DND-41 (cell line): Measurements from ENCODE around the gene C1orf185.

Experiments
- ATAC-seq: fragments of 200-7000 bp; cut with Tn5 transposase; 3 replicates; pipeline ENCODE4 v1.9.1; 2021; ENCODE audit warnings: low read depth; ENCODE audit not compliant: insufficient read depth
- DNase-seq: peaks from one replicate; pipeline ENCODE4 v3.0.0-alpha.2; 2020
- H2AFZ ChIP-seq: 2 replicates; pipeline ENCODE4 v1.6.0; 2012; ENCODE audit warnings: low read depth, low read length
- H3K27ac ChIP-seq: 2 replicates; pipeline ENCODE4 v1.5.1; 2012; ENCODE audit warnings: low read length, inconsistent platforms
- H3K27me3 ChIP-seq: fragments of 200-600 bp; sonication (generic); 2 replicates; pipeline ENCODE4 v1.6.0; 2012; ENCODE audit warnings: low read length, mild to moderate bottlenecking, inconsistent platforms; ENCODE audit not compliant: insufficient read depth, poor library complexity
- H3K36me3 ChIP-seq: 2 replicates; pipeline ENCODE4 v1.5.1; 2012; ENCODE audit warnings: low read length, inconsistent platforms; ENCODE audit not compliant: insufficient read depth
- H3K4me1 ChIP-seq: 2 replicates; pipeline ENCODE4 v1.5.1; 2012; ENCODE audit warnings: mild to moderate bottlenecking, low read length; ENCODE audit not compliant: insufficient read depth
- H3K4me2 ChIP-seq: 2 replicates; pipeline ENCODE4 v1.6.0; 2012; ENCODE audit warnings: mild to moderate bottlenecking, moderate library complexity, low read length, inconsistent platforms; ENCODE audit not compliant: insufficient read depth
- H3K4me3 ChIP-seq, 2 experiments: fragments of 200-600 bp in 1 of 2; shearing (Covaris generic) in 1 of 2; 2 replicates each; pipeline ENCODE4 v1.5.1; 2012 to 2016; ENCODE audit warnings: inconsistent platforms in 2 of 2, low read length in 2 of 2, mild to moderate bottlenecking in 2 of 2, low read depth in 1 of 2, moderate library complexity in 1 of 2
- H3K79me2 ChIP-seq: 2 replicates; pipeline ENCODE4 v1.6.0; 2012; ENCODE audit warnings: low read length, inconsistent platforms; ENCODE audit not compliant: insufficient read depth
- H3K9ac ChIP-seq: 2 replicates; pipeline ENCODE4 v1.6.0; 2012; ENCODE audit warnings: low read depth, mild to moderate bottlenecking, inconsistent platforms, low read length, moderate library complexity
- H3K9me3 ChIP-seq: 2 replicates; pipeline ENCODE4 v1.5.1; 2012; ENCODE audit warnings: low read length, moderate library complexity, mild to moderate bottlenecking, inconsistent platforms; ENCODE audit not compliant: insufficient read depth, severe bottlenecking
- H4K20me1 ChIP-seq: 2 replicates; pipeline ENCODE4 v1.6.0; 2012; ENCODE audit warnings: low read length; ENCODE audit not compliant: insufficient read depth
- EZH2 ChIP-seq: IDR thresholded peaks from 3 replicates; pipeline ENCODE4 v1.6.1; 2012; ENCODE audit warnings: borderline replicate concordance, low read depth, mild to moderate bottlenecking, moderate library complexity, low read length, inconsistent platforms; ENCODE audit not compliant: severe bottlenecking
- TF ChIP-seq, protein P1 (sequence below): IDR thresholded peaks from 2 replicates; pipeline ENCODE4 v1.5.1; 2012; ENCODE audit warnings: borderline replicate concordance, low read length, moderate library complexity, mild to moderate bottlenecking; ENCODE audit not compliant: poor library complexity, severe bottlenecking; ENCODE audit errors: extremely low read depth

C1orf185 gene

DNA sequence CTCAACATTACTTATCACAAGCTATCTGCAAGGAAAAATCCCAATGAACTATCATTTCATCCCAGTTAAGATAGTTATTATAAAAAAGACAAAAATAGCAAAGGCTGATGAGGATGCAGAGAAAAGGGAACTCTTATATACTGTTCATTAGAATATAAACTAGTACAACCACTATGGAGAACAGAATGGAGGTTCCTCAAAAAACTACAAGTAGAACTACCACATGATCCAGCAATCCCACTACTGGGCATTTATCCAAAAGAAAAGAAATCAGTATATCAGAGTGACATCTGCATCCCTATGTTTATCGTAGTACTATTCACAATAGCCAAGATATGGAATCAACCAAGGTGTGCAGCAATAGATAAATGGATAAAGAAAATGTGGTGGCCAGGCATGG, 4.9 kb upstream of the C1orf185 start:
- Histone ChIP-seq H3K9ac (no peak overlapping the region), H3K79me2 (no peaks in the 10 kb centered on the region), H4K20me1 (no peaks in the 10 kb centered on the region), H3K36me3 (no peaks in the 10 kb centered on the region), H3K27me3 (no peaks in the 10 kb centered on the region), H3K4me3 (no peak overlapping the region), H3K27ac (no peak overlapping the region), H3K4me2 (no peak overlapping the region), H3K4me1 (no peaks in the 10 kb centered on the region), H3K9me3 (no peaks in the 10 kb centered on the region), H2AFZ (no peak overlapping the region)
- no peak for ATAC-seq
- DNase-seq: no peak
- TF ChIP-seq, protein P1, sequence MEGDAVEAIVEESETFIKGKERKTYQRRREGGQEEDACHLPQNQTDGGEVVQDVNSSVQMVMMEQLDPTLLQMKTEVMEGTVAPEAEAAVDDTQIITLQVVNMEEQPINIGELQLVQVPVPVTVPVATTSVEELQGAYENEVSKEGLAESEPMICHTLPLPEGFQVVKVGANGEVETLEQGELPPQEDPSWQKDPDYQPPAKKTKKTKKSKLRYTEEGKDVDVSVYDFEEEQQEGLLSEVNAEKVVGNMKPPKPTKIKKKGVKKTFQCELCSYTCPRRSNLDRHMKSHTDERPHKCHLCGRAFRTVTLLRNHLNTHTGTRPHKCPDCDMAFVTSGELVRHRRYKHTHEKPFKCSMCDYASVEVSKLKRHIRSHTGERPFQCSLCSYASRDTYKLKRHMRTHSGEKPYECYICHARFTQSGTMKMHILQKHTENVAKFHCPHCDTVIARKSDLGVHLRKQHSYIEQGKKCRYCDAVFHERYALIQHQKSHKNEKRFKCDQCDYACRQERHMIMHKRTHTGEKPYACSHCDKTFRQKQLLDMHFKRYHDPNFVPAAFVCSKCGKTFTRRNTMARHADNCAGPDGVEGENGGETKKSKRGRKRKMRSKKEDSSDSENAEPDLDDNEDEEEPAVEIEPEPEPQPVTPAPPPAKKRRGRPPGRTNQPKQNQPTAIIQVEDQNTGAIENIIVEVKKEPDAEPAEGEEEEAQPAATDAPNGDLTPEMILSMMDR: no peak
- TF ChIP-seq EZH2: no peak

DNA sequence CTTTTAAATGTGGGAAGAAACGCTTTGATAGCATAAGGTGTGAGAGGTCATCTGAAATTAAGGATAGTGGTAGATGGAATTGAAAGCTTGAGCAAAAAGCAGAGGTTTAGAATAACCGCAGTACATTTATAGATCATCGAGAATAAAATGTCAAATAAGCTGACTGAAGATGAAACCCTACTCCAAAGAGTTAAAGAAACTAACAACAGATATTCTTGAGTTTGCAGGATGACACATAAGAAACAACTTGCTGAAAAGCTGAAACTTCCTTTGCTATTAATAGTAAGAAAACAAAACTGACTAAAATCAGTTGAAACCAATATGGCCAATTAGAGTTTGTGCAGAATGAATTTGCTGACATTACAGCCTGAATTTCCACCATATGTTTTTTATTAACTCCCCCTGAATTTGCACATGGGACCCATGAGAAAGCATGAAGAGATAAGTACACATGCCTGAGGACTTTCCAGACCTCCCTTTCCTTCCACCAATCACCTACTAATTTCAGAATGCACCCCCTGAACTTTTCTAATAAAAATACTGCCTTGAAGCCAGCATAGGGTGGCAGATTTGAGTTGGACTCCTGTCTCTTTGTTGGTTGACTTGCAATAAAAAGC, 1.7 kb upstream of the C1orf185 start:
- H3K4me1 ChIP-seq: no peaks in the 10 kb centered on the region
- H3K79me2 ChIP-seq: no peaks in the 10 kb centered on the region
- DNase-seq (no peak), ATAC-seq (no peak)
- H3K36me3 ChIP-seq: no peaks in the 10 kb centered on the region
- H3K4me3 ChIP-seq: no peak overlapping the region
- TF ChIP-seq EZH2: no peak
- no peaks in the 10 kb centered on the region for H3K9me3 ChIP-seq
- no peak overlapping the region for H2AFZ ChIP-seq
- H3K27me3 ChIP-seq: no peaks in the 10 kb centered on the region
- H4K20me1 ChIP-seq: no peaks in the 10 kb centered on the region
- no peak overlapping the region for H3K27ac ChIP-seq
- no peak overlapping the region for H3K4me2 ChIP-seq
- H3K9ac ChIP-seq: no peak overlapping the region

DNA sequence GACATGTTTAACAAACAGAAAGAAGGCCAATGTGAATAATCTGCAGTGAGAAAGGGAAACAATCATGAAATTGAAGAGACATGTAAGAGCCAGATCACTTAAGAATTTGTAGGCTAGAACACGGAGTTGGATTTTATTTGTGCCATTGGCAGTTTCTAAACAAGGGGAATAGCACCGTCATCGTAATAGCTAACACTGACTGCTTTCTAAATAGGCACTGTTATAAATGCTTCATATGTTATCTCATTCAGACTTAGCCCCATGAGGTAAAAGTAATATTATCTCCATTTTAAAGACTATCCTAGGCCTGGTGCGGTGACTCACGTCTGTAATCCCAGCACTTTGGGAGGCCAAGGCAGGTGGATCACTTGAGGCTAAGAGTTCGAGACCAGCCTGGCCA, 12.1 kb downstream of the C1orf185 start:
- ATAC-seq: no peak

DNA sequence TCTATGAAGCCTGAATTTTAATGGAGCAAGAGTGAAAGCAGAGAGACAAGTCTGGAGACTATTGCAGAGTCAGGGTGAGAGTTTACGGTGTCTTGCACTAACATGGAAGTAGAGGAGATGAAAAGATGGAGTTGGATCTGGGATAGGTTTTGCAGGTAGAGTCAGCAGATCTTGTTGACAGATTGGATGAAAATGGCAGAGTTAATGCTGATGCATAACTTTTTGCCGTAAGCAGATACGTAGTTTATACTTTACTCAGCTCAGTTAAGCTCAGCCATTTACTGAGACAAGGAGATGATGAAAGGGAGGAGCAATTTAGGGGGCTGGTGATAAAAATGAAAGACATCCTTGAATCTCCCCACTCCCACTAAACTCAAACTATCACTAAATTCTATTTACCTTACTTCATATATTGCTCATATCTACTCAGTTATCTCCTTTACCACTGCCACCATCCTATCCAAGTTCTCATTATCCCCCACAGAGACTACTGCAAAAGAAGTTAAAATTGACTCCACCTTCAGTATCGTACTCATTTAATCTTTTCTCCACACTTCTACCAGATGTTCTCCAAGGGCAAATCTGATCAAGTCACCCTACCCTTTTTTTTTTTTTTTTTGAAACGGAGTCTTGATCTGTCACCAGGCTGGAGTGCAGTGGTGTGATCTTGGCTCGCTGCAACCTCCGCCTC, 13.8 kb downstream of the C1orf185 start:
- no peaks in the 10 kb centered on the region for H3K4me1 ChIP-seq
- H3K9ac ChIP-seq: no peak overlapping the region
- no peaks in the 10 kb centered on the region for H3K27me3 ChIP-seq
- H3K79me2 ChIP-seq: no peaks in the 10 kb centered on the region
- no peaks in the 10 kb centered on the region for H4K20me1 ChIP-seq
- H3K4me2 ChIP-seq: no peak overlapping the region
- H3K36me3 ChIP-seq: no peaks in the 10 kb centered on the region
- no peak overlapping the region for H3K27ac ChIP-seq
- no peaks in the 10 kb centered on the region for H3K9me3 ChIP-seq
- ATAC-seq: no peak
- TF ChIP-seq, protein P1: no peak
- no peak for TF ChIP-seq EZH2
- no peak overlapping the region for H2AFZ ChIP-seq
- no peak for DNase-seq
- H3K4me3 ChIP-seq: no peak overlapping the region

More for the DNA sequence above, 12.1 kb downstream of the C1orf185 start:
- no peak overlapping the region for H3K9ac ChIP-seq
- no peak overlapping the region for H3K4me2 ChIP-seq
- no peaks in the 10 kb centered on the region for H4K20me1 ChIP-seq
- H3K27ac ChIP-seq: no peak overlapping the region
- no peak for TF ChIP-seq EZH2
- TF ChIP-seq, protein P1: no peak
- no peaks in the 10 kb centered on the region for H3K27me3 ChIP-seq
- H3K36me3 ChIP-seq: no peaks in the 10 kb centered on the region
- H3K4me3 ChIP-seq: no peak overlapping the region
- no peak overlapping the region for H2AFZ ChIP-seq
- H3K4me1 ChIP-seq: no peaks in the 10 kb centered on the region
- H3K79me2 ChIP-seq: no peaks in the 10 kb centered on the region
- H3K9me3 ChIP-seq: no peaks in the 10 kb centered on the region
- no peak for DNase-seq
